NB4 (cell line): ENCODE measurements around the gene USP37.

Experiments
- DNase-seq: peaks from one replicate; pipeline ENCODE4 v3.0.0; 2010; ENCODE audit warnings: low read depth
- H3K4me3 ChIP-seq: one replicate; pipeline ENCODE4 v1.5.1; 2011; ENCODE audit warnings: mild to moderate bottlenecking, low read depth, low read length, moderate library complexity
- CTCF ChIP-seq: IDR thresholded peaks from one replicate; pipeline ENCODE4 v1.5.1; 2012; ENCODE audit warnings: low read depth, low read length
- MAX ChIP-seq: IDR thresholded peaks from 2 replicates; pipeline ENCODE4 v1.6.1; 2011; ENCODE audit warnings: low read depth, low read length
- MYC ChIP-seq: IDR thresholded peaks from 2 replicates; pipeline ENCODE4 v1.6.1; 2011; ENCODE audit warnings: low read depth, low read length
- POLR2A ChIP-seq: IDR thresholded peaks from 2 replicates; pipeline ENCODE4 v1.6.1; 2011; ENCODE audit warnings: mild to moderate bottlenecking; ENCODE audit not compliant: insufficient read length; ENCODE audit errors: extremely low read depth

The USP37 gene

GRCh38 chr2:218568190-218569037, at the start of gene USP37, which contains the start of gene CNOT9:
Gene USP37 (minus strand): TSS chr2:218568351. CDS start chr2:218558653, 9,698 bp downstream.
Gene CNOT9 (plus strand): TSS chr2:218568839. CDS start chr2:218568955, 116 bp downstream.
- peak within 1 kb of the TSS; percentile 97 for H3K4me3 ChIP-seq
- TF ChIP-seq MAX (peak; percentile 86), MYC (peak; percentile 87), CTCF (no peak), POLR2A (peak; percentile 72)
- DNase-seq: peak; percentile 99

- no peak overlapping the region for H3K4me3 ChIP-seq
- TF ChIP-seq POLR2A (no peak), MYC (no peak), CTCF (no peak), MAX (no peak)
These were observed 47.7 kb upstream of the USP37 start for GRCh38 chr2:218615868-218616315.

GRCh38 chr2:218607436-218608115, 39.4 kb upstream of the USP37 start, which contains the start of gene PLCD4:
Gene PLCD4 (plus strand): TSS chr2:218607899. CDS start chr2:218615740, 7,841 bp downstream.
- TF ChIP-seq MAX (no peak), MYC (no peak), CTCF (no peak), POLR2A (no peak)
- no peak for DNase-seq
- H3K4me3 ChIP-seq: no peak within 1 kb of the TSS

More at GRCh38 chr2:218615868-218616315, 47.7 kb upstream of the USP37 start:
- DNase-seq: no peak

- no peak for DNase-seq
- H3K4me3 ChIP-seq: no peak overlapping the region
- TF ChIP-seq MYC: no peak
- TF ChIP-seq POLR2A: no peak
- TF ChIP-seq CTCF: no peak
- TF ChIP-seq MAX: no peak
These were observed 37.3 kb upstream of the USP37 start for GRCh38 chr2:218605432-218605831.

- no peak for DNase-seq
- TF ChIP-seq MAX (no peak), MYC (no peak), POLR2A (no peak), CTCF (no peak)
- no peak overlapping the region for H3K4me3 ChIP-seq
These were observed 17.4 kb upstream of the USP37 start for GRCh38 chr2:218585541-218585940.
